B cell (primary cell): ENCODE data around the gene ARHGAP23. TPM values are rescaled to one million over a fixed set of nuclear protein-coding genes. Genes with fewer than 3 reads are reported as not detected.
"Not testable (repeated sequence)": the region's sequence is repeated elsewhere in the genome, so short reads cannot be mapped to it uniquely, and the experiment has no call there.

Source experiments
- ATAC-seq: fragments of 200-7000 bp; cut with Tn5 transposase; one replicate; pipeline ENCODE4 v1.10.0; 2021; ENCODE audit warnings: low read depth, mild to moderate bottlenecking, moderate number of reproducible peaks, moderate library complexity
- CTCF ChIA-PET: fragments of 350-600 bp; sonication (Branson Sonifier 250); formaldehyde crosslinking; loops from one replicate; lab custom pipeline; 2021; ENCODE audit warnings: antibody characterized with exemption, inconsistent platforms; lab: Charles Lee
- POLR2A ChIA-PET: fragments of 350-600 bp; sonication (Branson Sonifier 250); formaldehyde crosslinking; loops from one replicate; lab custom pipeline; 2021; ENCODE audit warnings: antibody characterized with exemption; lab: Charles Lee
- DNase-seq: peaks from one replicate; pipeline ENCODE4 v3.0.0; 2013
- H2AFZ ChIP-seq: 2 replicates; pipeline ENCODE4 v1.6.1; 2012; ENCODE audit warnings: mild to moderate bottlenecking, low read depth, low read length; ENCODE audit not compliant: insufficient read depth, poor library complexity, severe bottlenecking
- H3K27ac ChIP-seq, 2 donors: 1 replicate in 1 of 2; 2 replicates in 1 of 2; pipeline ENCODE4 v1.5.1; 2012 to 2013; ENCODE audit warnings: low read length in 2 of 2, mild to moderate bottlenecking in 2 of 2, moderate library complexity in 1 of 2
- H3K27me3 ChIP-seq, 4 experiments: fragments of 200-600 bp in 1 of 4; sonication (generic) in 1 of 4; replicated peaks in 1 of 4; 1 replicate in 2 of 4; 2 replicates in 2 of 4; pipeline versions ENCODE4 v1.6.1 to v1.7.0; 2013 to 2016; ENCODE audit warnings: low read length in 3 of 4, mild to moderate bottlenecking in 2 of 4, mixed read lengths in 1 of 4, moderate library complexity in 1 of 4; ENCODE audit not compliant: insufficient read depth in 4 of 4, control insufficient read depth in 3 of 4; ENCODE audit errors: control extremely low read depth in 1 of 4
- H3K36me3 ChIP-seq, 2 experiments: replicated peaks in 1 of 2; 1 replicate in 1 of 2; 2 replicates in 1 of 2; pipeline versions ENCODE4 v1.6.1 to v1.7.1; 2013; ENCODE audit warnings: low read length in 1 of 2; ENCODE audit not compliant: insufficient read depth in 2 of 2, control insufficient read depth in 1 of 2; ENCODE audit errors: control extremely low read depth in 1 of 2, extremely low read depth in 1 of 2
- H3K4me1 ChIP-seq, 2 donors: fragments of 200-600 bp in 1 of 2; sonication (generic) in 1 of 2; 1 replicate in 1 of 2; 2 replicates in 1 of 2; pipeline versions ENCODE4 v1.5.1 to v1.6.1; 2013 to 2017; ENCODE audit warnings: low read length in 2 of 2; ENCODE audit not compliant: control insufficient read depth in 2 of 2, insufficient read depth in 2 of 2
- H3K4me2 ChIP-seq: replicated peaks from 2 replicates; pipeline ENCODE3; 2012; ENCODE audit warnings: mild to moderate bottlenecking, low read depth, low read length; ENCODE audit not compliant: poor library complexity, severe bottlenecking
- H3K4me3 ChIP-seq, 5 experiments: fragments of 200-600 bp in 1 of 5; sonication (generic) in 1 of 5; 1 replicate in 3 of 5; 2 replicates in 2 of 5; pipeline versions ENCODE4 v1.5.1 to v1.7.0; 2011 to 2016; ENCODE audit warnings: low read length in 4 of 5, mild to moderate bottlenecking in 4 of 5, low read depth in 2 of 5, control low read depth in 1 of 5, moderate library complexity in 1 of 5; ENCODE audit not compliant: insufficient read depth in 1 of 5; ENCODE audit errors: control extremely low read depth in 1 of 5, extremely low read depth in 1 of 5
- H3K79me2 ChIP-seq: fragments of 200-600 bp; sonication (generic); one replicate; pipeline ENCODE4 v1.6.0; 2016; ENCODE audit warnings: low read length; ENCODE audit not compliant: control insufficient read depth, insufficient read depth
- H3K9ac ChIP-seq: fragments of 200-600 bp; sonication (generic); 2 replicates; pipeline ENCODE4 v1.6.1; 2017; ENCODE audit warnings: mild to moderate bottlenecking, low read length, moderate library complexity
- H3K9me3 ChIP-seq, 3 donors: one replicate each; pipeline versions ENCODE4 v1.6.1 to v1.7.1; 2013; ENCODE audit warnings: low read length in 2 of 3; ENCODE audit not compliant: control insufficient read depth in 2 of 3, insufficient read depth in 1 of 3; ENCODE audit errors: control extremely low read depth in 1 of 3
- H4K20me1 ChIP-seq: 2 replicates; pipeline ENCODE4 v1.6.0; 2012; ENCODE audit warnings: mild to moderate bottlenecking, low read length; ENCODE audit not compliant: insufficient read depth, control insufficient read depth, poor library complexity, severe bottlenecking
- H3K27ac Mint-ChIP-seq: one replicate; pipeline ENCODE4 v1.8.0; 2021; ENCODE audit warnings: mixed read lengths
- H3K27me3 Mint-ChIP-seq: one replicate; pipeline ENCODE4 v1.8.0; 2021; ENCODE audit warnings: mixed read lengths
- H3K4me1 Mint-ChIP-seq: one replicate; pipeline ENCODE4 v1.8.0; 2021; ENCODE audit warnings: mixed read lengths
- H3K4me3 Mint-ChIP-seq: one replicate; pipeline ENCODE4 v1.8.0; 2021; ENCODE audit warnings: mixed read lengths
- H3K9me3 Mint-ChIP-seq: one replicate; pipeline ENCODE4 v1.8.0; 2022; ENCODE audit warnings: mixed read lengths; ENCODE audit not compliant: insufficient read depth
- EZH2 ChIP-seq: IDR thresholded peaks from 2 replicates; pipeline ENCODE4 v1.6.1; 2012; ENCODE audit warnings: borderline replicate concordance, low read depth, mild to moderate bottlenecking, moderate library complexity, low read length; ENCODE audit not compliant: insufficient read depth, poor library complexity, severe bottlenecking
- WGBS: methylation state at CpG from one replicate; pipeline ENCODE4 v1.1.5; 2013; ENCODE audit warnings: missing lambda C conversion rate; ENCODE audit not compliant: insufficient coverage; 5-methylcytosine and 5-hydroxymethylcytosine counted together
- intact Hi-C: fragments of 100-400 bp; cut with micrococcal nuclease; formaldehyde crosslinking; loops from one replicate; pipeline ENCODE4 v1.10.0; 2022
- polyA plus RNA-seq: library from polyadenylated mRNA; depleted of rRNA; stranded (reverse); fragments of >200 nt; gene quantifications from 2 replicates; pipeline ENCODE4 v1.2.3, GENCODE V29; 2012
- total RNA-seq, 2 donors: library from RNA; stranded (reverse); fragments of 120-200 nt in 1 of 2; gene quantifications; 1 replicate in 1 of 2; 2 replicates in 1 of 2; pipeline versions ENCODE4 v1.2.3 to v1.2.4, GENCODE V29; 2013 to 2022
- TF ChIP-seq, protein P1 (sequence below): fragments of 200-600 bp; IDR thresholded peaks from one replicate; pipeline ENCODE4 v1.8.0; 2022; ENCODE audit warnings: antibody characterized with exemption, mild to moderate bottlenecking

The ARHGAP23 gene
- total and polyA plus RNA-seq, 2 donors (not counting 1 experiment from before 2014, with no cell fraction given), result 0.07 to 0.12 TPM

DNA sequence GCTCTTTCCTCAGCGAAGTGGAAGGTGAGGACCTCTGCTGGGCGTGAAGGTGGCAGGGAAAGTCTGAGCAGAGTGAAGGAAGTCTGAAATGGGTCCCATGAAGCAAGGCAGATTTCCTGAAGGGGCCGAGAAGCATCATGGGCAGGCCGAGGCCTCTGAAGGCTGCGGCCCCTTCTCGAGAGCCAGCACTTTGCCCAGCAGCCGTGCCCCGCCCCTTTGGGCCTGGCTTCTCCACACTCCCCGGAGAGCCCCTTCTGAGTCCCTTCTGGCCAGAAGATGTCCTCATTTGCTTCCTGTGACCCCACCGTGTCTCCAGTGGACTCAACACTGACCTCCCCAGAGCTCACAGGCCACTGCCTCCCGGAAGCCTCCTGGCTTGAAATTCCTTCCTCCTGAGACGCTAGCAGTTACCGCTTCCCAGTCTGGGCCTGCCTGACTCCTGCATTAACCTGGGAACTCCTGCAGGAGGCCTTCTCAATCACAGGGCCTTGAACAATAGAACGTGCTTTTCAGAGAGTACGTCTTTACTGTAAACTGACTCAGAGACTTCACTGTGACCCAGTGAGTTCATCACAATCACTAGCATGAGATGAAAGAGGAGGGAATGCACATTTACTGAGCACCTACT lies 75.1 kb downstream of the ARHGAP23 start:
- H3K9me3 ChIP-seq, H3K27me3 ChIP-seq, H3K4me2 ChIP-seq, POLR2A ChIA-PET, ATAC-seq, DNase-seq, H3K9ac ChIP-seq, CTCF ChIA-PET, H3K27ac Mint-ChIP-seq, intact Hi-C loops, H3K79me2 ChIP-seq, H3K4me1 ChIP-seq, H4K20me1 ChIP-seq, H3K36me3 ChIP-seq, H3K4me1 Mint-ChIP-seq, H3K4me3 Mint-ChIP-seq, H3K9me3 Mint-ChIP-seq, H3K4me3 ChIP-seq, H2AFZ ChIP-seq, H3K27ac ChIP-seq: not testable (repeated sequence)
- peaks cover 14% of the 10 kb centered on the region for H3K27me3 Mint-ChIP-seq
- 96% methylated on average over 11 of the region's 15 CpGs for WGBS

DNA sequence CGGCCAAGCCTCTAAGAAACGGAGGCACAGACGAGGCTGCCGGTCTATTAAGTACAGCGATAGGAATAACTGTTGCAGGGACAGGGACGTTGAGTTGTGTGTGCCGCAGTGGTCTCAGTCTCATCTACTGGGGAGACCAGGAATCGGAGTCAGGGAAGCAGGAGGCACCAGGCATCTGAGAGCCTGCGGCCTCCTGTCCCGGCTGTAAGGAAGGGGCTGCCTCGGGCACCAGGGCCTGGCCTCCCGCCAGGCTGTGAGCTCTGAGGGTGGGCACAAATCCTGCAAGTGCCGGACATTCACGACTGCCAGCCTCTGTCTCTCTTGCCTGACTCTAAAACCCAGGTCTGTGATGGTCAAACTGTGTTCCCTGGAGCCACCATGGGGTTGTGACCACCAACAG lies 76.0 kb downstream of the ARHGAP23 start:
- DNase-seq, result no peak
- Histone ChIP-seq H3K9me3 (peaks cover 0 to 3% (median 0%) of the 10 kb centered on the region in 3 donors), H3K4me3 (no peak overlapping the region), H3K27ac (no peak overlapping the region), H2AFZ (no peak overlapping the region), H3K27me3 (peaks cover 0 to 9% (median 0%) of the 10 kb centered on the region in 4 experiments), H4K20me1 (no peaks in the 10 kb centered on the region), H3K36me3 (no peaks in the 10 kb centered on the region), H3K79me2 (no peaks in the 10 kb centered on the region), H3K9ac (no peak overlapping the region), H3K4me1 (no peaks in the 10 kb centered on the region), H3K4me2 (no peak overlapping the region)
- 94% methylated on average over 14 of the region's 14 CpGs for WGBS
- Mint-ChIP-seq H3K27me3 (peaks cover 23% of the 10 kb centered on the region), H3K4me1 (peaks cover 5% of the 10 kb centered on the region), H3K27ac (no peak overlapping the region), H3K4me3 (no peak overlapping the region), H3K9me3 (no peaks in the 10 kb centered on the region)
- no peak for TF ChIP-seq EZH2
- TF ChIP-seq, protein P1, sequence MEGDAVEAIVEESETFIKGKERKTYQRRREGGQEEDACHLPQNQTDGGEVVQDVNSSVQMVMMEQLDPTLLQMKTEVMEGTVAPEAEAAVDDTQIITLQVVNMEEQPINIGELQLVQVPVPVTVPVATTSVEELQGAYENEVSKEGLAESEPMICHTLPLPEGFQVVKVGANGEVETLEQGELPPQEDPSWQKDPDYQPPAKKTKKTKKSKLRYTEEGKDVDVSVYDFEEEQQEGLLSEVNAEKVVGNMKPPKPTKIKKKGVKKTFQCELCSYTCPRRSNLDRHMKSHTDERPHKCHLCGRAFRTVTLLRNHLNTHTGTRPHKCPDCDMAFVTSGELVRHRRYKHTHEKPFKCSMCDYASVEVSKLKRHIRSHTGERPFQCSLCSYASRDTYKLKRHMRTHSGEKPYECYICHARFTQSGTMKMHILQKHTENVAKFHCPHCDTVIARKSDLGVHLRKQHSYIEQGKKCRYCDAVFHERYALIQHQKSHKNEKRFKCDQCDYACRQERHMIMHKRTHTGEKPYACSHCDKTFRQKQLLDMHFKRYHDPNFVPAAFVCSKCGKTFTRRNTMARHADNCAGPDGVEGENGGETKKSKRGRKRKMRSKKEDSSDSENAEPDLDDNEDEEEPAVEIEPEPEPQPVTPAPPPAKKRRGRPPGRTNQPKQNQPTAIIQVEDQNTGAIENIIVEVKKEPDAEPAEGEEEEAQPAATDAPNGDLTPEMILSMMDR, result no peak
- ATAC-seq, result no peak
- ChIA-PET CTCF (no interaction called here), POLR2A (no interaction called here)
- intact Hi-C loops, result no loop called here
